ENCODE measurements around the gene ESR1. TPM values are rescaled to one million over a fixed set of nuclear protein-coding genes. Genes with fewer than 3 reads are reported as not detected.

Gene ESR1
- total and polyA plus RNA-seq, 12 donors, result 0.09 to 1.9 (median 1.2) TPM

GRCh38 chr6:151992091-151992490 lies 184.6 kb downstream of the ESR1 start:
- Histone ChIP-seq H3K4me1 (no peaks in the 10 kb centered on the region), H3K36me3 (no peaks in the 10 kb centered on the region), H3K9me3 (peaks cover 0 to 4% (median 0%) of the 10 kb centered on the region in 11 donors), H3K4me3 (no peak overlapping the region), H3K27ac (no peak overlapping the region), H3K27me3 (no peaks in the 10 kb centered on the region)
- TF ChIP-seq, protein P1, sequence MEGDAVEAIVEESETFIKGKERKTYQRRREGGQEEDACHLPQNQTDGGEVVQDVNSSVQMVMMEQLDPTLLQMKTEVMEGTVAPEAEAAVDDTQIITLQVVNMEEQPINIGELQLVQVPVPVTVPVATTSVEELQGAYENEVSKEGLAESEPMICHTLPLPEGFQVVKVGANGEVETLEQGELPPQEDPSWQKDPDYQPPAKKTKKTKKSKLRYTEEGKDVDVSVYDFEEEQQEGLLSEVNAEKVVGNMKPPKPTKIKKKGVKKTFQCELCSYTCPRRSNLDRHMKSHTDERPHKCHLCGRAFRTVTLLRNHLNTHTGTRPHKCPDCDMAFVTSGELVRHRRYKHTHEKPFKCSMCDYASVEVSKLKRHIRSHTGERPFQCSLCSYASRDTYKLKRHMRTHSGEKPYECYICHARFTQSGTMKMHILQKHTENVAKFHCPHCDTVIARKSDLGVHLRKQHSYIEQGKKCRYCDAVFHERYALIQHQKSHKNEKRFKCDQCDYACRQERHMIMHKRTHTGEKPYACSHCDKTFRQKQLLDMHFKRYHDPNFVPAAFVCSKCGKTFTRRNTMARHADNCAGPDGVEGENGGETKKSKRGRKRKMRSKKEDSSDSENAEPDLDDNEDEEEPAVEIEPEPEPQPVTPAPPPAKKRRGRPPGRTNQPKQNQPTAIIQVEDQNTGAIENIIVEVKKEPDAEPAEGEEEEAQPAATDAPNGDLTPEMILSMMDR (IDR thresholded peaks at IDR 0.05), result no peak
- DNase-seq, result no peak
- ATAC-seq, result no peak
- intact Hi-C loops (cut with DNase I), result no loop called here
- WGBS, 2 donors, result 76 to 79% methylated on average over 5 of the region's 5 CpGs

- H3K9me3 ChIP-seq, result peaks cover 0 to 4% (median 0%) of the 10 kb centered on the region in 11 donors
- no peaks in the 10 kb centered on the region for H3K27me3 ChIP-seq
- ATAC-seq, result no peak
- TF ChIP-seq, protein P1 (IDR thresholded peaks at IDR 0.05), result no peak
- H3K36me3 ChIP-seq, result no peaks in the 10 kb centered on the region
- DNase-seq, result no peak
- H3K27ac ChIP-seq, result no peak overlapping the region
- no peaks in the 10 kb centered on the region for H3K4me1 ChIP-seq
- WGBS, 2 donors, result 65 to 68% methylated on average over 3 of the region's 3 CpGs
- intact Hi-C loops (cut with DNase I), result no loop called here
- no peak overlapping the region for H3K4me3 ChIP-seq
Observed at GRCh38 chr6:151993364-151993763, 185.9 kb downstream of the ESR1 start.

DNA sequence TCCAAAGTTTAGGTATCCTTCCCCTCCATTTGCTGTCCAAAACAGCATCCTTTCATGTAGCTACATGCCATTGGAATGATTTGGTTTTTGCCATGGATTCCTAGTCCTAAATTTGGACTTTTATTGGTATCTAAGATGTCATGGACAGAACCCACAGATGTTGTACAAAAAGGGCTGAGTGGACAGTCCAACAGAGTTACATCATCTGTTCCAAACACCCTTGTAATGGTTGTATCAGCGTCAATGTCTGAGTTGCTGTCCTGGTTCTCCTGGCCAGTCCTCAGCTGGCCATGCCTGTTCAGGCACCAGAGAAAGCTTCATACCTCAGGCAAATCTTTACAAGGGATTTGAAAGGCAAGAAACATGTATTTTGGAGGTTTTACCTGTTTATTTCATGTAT lies 191.3 kb downstream of the ESR1 start:
- H3K27me3 ChIP-seq, result no peaks in the 10 kb centered on the region
- 82 to 91% methylated on average over 1 of the region's 1 CpG for WGBS, 2 donors
- no peaks in the 10 kb centered on the region for H3K36me3 ChIP-seq
- no peak overlapping the region for H3K27ac ChIP-seq
- ATAC-seq (peak in 3 of 8 donors; percentile 38 to 58 (median 47)), DNase-seq (no peak)
- TF ChIP-seq, protein P1 (IDR thresholded peaks at IDR 0.05), result no peak
- no peaks in the 10 kb centered on the region for H3K9me3 ChIP-seq
- H3K4me1 ChIP-seq, result no peaks in the 10 kb centered on the region
- H3K4me3 ChIP-seq, result no peak overlapping the region
- intact Hi-C loops (cut with DNase I), result no loop called here

- Histone ChIP-seq H3K4me3 (no peak overlapping the region), H3K27ac (no peak overlapping the region), H3K27me3 (no peaks in the 10 kb centered on the region), H3K36me3 (no peaks in the 10 kb centered on the region), H3K9me3 (no peaks in the 10 kb centered on the region), H3K4me1 (no peaks in the 10 kb centered on the region)
- DNase-seq (no peak), ATAC-seq (no peak)
- intact Hi-C loops (cut with DNase I), result no loop called here
- 90 to 91% methylated on average over 1 of the region's 1 CpG for WGBS, 2 donors
- TF ChIP-seq, protein P1 (IDR thresholded peaks at IDR 0.05), result no peak
Observed at GRCh38 chr6:151999194-151999593, 191.7 kb downstream of the ESR1 start.

All from heart right ventricle (tissue), 16 donors.